HepG2 (cell line): Measurements from ENCODE around the gene DTYMK. TPM values are rescaled to one million over a fixed set of nuclear protein-coding genes. Genes with fewer than 3 reads are reported as not detected.

ENCODE experiments used
- AKNA ChIP-seq: sonication (generic); formaldehyde crosslinking; IDR thresholded peaks from 2 replicates; pipeline ENCODE4 v1.4.0; 2020; ENCODE audit warnings: missing genetic modification reagents, borderline replicate concordance
- DPF2 ChIP-seq: sonication (generic); formaldehyde crosslinking; IDR thresholded peaks from 2 replicates; pipeline ENCODE4 v1.4.0; 2020; ENCODE audit warnings: mild to moderate bottlenecking, low read depth, missing genetic modification reagents, borderline replicate concordance
- DRAP1 ChIP-seq: IDR thresholded peaks from 2 replicates; pipeline ENCODE4 v1.6.1; 2016; ENCODE audit warnings: missing genetic modification reagents, missing compliant biosample characterization
- HDAC1 ChIP-seq: sonication (generic); formaldehyde crosslinking; IDR thresholded peaks from 2 replicates; pipeline ENCODE4 v1.5.1; 2020; ENCODE audit warnings: mild to moderate bottlenecking, missing genetic modification reagents
- HOXA3 ChIP-seq: sonication (generic); formaldehyde crosslinking; IDR thresholded peaks from 2 replicates; pipeline ENCODE4 v1.5.0; 2020; ENCODE audit warnings: missing genetic modification reagents
- KAT2B ChIP-seq: fragments of 150-350 bp; IDR thresholded peaks from 2 replicates; pipeline ENCODE4 v1.6.1; 2014; ENCODE audit warnings: low read depth, low read length, borderline replicate concordance
- KDM3A ChIP-seq: IDR thresholded peaks from 2 replicates; pipeline ENCODE4 v1.6.1; 2018; ENCODE audit warnings: low read depth, missing compliant biosample characterization
- KDM5A ChIP-seq: fragments of 200-600 bp; sonication (generic); IDR thresholded peaks from 2 replicates; pipeline ENCODE4 v1.7.0; 2018; ENCODE audit warnings: antibody characterized with exemption, mild to moderate bottlenecking, low read length, borderline replicate concordance
- KLF11 ChIP-seq: IDR thresholded peaks from 2 replicates; pipeline ENCODE4 v1.6.1; 2016; ENCODE audit warnings: missing compliant biosample characterization
- MYNN ChIP-seq: sonication (generic); formaldehyde crosslinking; IDR thresholded peaks from 2 replicates; pipeline ENCODE4 v1.4.0; 2020; ENCODE audit warnings: mild to moderate bottlenecking, low read depth, missing genetic modification reagents
- NFATC3 ChIP-seq: sonication (generic); formaldehyde crosslinking; IDR thresholded peaks from 2 replicates; pipeline ENCODE4 v1.5.1; 2020; ENCODE audit warnings: mild to moderate bottlenecking, missing genetic modification reagents
- SKIL ChIP-seq: sonication (generic); formaldehyde crosslinking; IDR thresholded peaks from 2 replicates; pipeline ENCODE4 v1.8.0; 2022; ENCODE audit warnings: missing genetic modification reagents, mild to moderate bottlenecking, moderate library complexity, borderline replicate concordance
- SSRP1 ChIP-seq: IDR thresholded peaks from 2 replicates; pipeline ENCODE4 v1.6.1; 2016; ENCODE audit warnings: control low read depth
- ZBTB25 ChIP-seq: IDR thresholded peaks from 2 replicates; pipeline ENCODE4 v1.6.1; 2018; ENCODE audit warnings: missing genetic modification reagents
- ZBTB43 ChIP-seq: sonication (generic); formaldehyde crosslinking; conservative IDR thresholded peaks from 2 replicates; pipeline ENCODE4 v1.4.0; 2020; ENCODE audit warnings: missing genetic modification reagents
- ZC3H4 ChIP-seq: sonication (generic); formaldehyde crosslinking; IDR thresholded peaks from 2 replicates; pipeline ENCODE4 v1.4.0; 2020; ENCODE audit warnings: missing genetic modification reagents, borderline replicate concordance
- ZFP1 ChIP-seq: IDR thresholded peaks from 2 replicates; pipeline ENCODE4 v1.6.1; 2016
- ZFP62 ChIP-seq: sonication (generic); formaldehyde crosslinking; IDR thresholded peaks from 2 replicates; pipeline ENCODE4 v1.4.0; 2020; ENCODE audit warnings: missing genetic modification reagents
- ZNF432 ChIP-seq: sonication (generic); formaldehyde crosslinking; IDR thresholded peaks from 2 replicates; pipeline ENCODE4 v1.5.0; 2020; ENCODE audit warnings: missing genetic modification reagents, mild to moderate bottlenecking, borderline replicate concordance
- ZNF543 ChIP-seq: sonication (generic); formaldehyde crosslinking; IDR thresholded peaks from 2 replicates; pipeline ENCODE4 v1.4.0; 2020; ENCODE audit warnings: mild to moderate bottlenecking, missing genetic modification reagents
- ZNF605 ChIP-seq: sonication (generic); formaldehyde crosslinking; IDR thresholded peaks from 2 replicates; pipeline ENCODE4 v1.8.0; 2022; ENCODE audit warnings: mild to moderate bottlenecking, missing genetic modification reagents
- ZNF672 ChIP-seq: sonication (generic); formaldehyde crosslinking; IDR thresholded peaks from 2 replicates; pipeline ENCODE4 v1.8.1; 2022; ENCODE audit warnings: missing genetic modification reagents
- ZSCAN22 ChIP-seq: sonication (generic); formaldehyde crosslinking; IDR thresholded peaks from 2 replicates; pipeline ENCODE4 v1.4.0; 2020; ENCODE audit warnings: mild to moderate bottlenecking, missing genetic modification reagents
- ZSCAN30 ChIP-seq: sonication (generic); formaldehyde crosslinking; IDR thresholded peaks from 2 replicates; pipeline ENCODE4 v1.5.0; 2020; ENCODE audit warnings: mild to moderate bottlenecking, missing genetic modification reagents
- polyA plus RNA-seq, 8 experiments: library from polyadenylated mRNA; depleted of rRNA in 3 of 8; stranded (reverse) in 7 of 8; unstranded in 1 of 8; fragments of >200 nt; fragmentation: Illumina TruSeq in 4 of 8; extraction: Trizol in 4 of 8; gene quantifications; 2 replicates each; pipeline versions ENCODE4 v1.2.1 to v1.2.3, GENCODE V29; 2011 to 2016; ENCODE audit warnings: low read depth in 4 of 8, missing spikeins in 1 of 8, mixed read lengths in 1 of 8; ENCODE audit not compliant: insufficient read depth in 1 of 8
- total RNA-seq, 5 experiments: library from RNA; depleted of rRNA; stranded (reverse); fragments of >200 nt; fragmentation: Illumina TruSeq; extraction: Trizol; gene quantifications; 2 replicates each; pipeline ENCODE4 v1.2.3, GENCODE V29; 2016; ENCODE audit warnings: low read depth in 1 of 5

DTYMK gene
- total and polyA plus RNA-seq, 2 of the 13 experiments (the other 11 are each of a cell fraction or from before 2014, with no cell fraction given): 57.5 to 134 TPM

- 0 out of 2 replicates have a peak, but pooled peaks have one; percentile 44 for TF ChIP-seq SKIL (CRISPR knock-in tag)
- TF ChIP-seq ZFP1 (CRISPR knock-in tag): 0 out of 2 replicates have a peak, but pooled peaks have one; percentile 52
- no peak; the same call in 1 of the 2 replicates for TF ChIP-seq SSRP1 (CRISPR knock-in tag)
- no peak for TF ChIP-seq KLF11 (CRISPR knock-in tag)
- no peak for TF ChIP-seq ZBTB43 (CRISPR knock-in tag)
- TF ChIP-seq DRAP1 (CRISPR knock-in tag): peak; percentile 46; the same call in 1 of the 2 replicates
- TF ChIP-seq ZC3H4 (CRISPR knock-in tag): peak; percentile 99
- TF ChIP-seq DPF2 (CRISPR knock-in tag): no peak
- TF ChIP-seq KDM3A (CRISPR knock-in tag): no peak
- TF ChIP-seq ZNF543 (CRISPR knock-in tag): no peak
- TF ChIP-seq HOXA3 (CRISPR knock-in tag): no peak
- no peak for TF ChIP-seq MYNN (CRISPR knock-in tag)
- TF ChIP-seq ZNF672: no peak
- no peak for TF ChIP-seq HDAC1
- no peak for TF ChIP-seq KAT2B
- no peak for TF ChIP-seq AKNA (CRISPR knock-in tag)
- TF ChIP-seq ZSCAN22 (CRISPR knock-in tag): no peak
- no peak for TF ChIP-seq ZSCAN30
- no peak; the same call in 1 of the 2 replicates for TF ChIP-seq ZBTB25 (CRISPR knock-in tag)
- TF ChIP-seq NFATC3: peak; percentile 96
- no peak for TF ChIP-seq ZFP62 (CRISPR knock-in tag)
- TF ChIP-seq KDM5A: peak; percentile 73; the same call in 1 of the 2 replicates
- no peak for TF ChIP-seq ZNF432 (CRISPR knock-in tag)
- 0 out of 2 replicates have a peak, but pooled peaks have one; percentile 21 for TF ChIP-seq ZNF605 (CRISPR knock-in tag)
Measured at GRCh38 chr2:241701149-241701398, 14.5 kb upstream of the DTYMK start (continued).
